Caki2 (cell line): ENCODE data around the gene PSMC3IP. TPM values are rescaled to one million over a fixed set of nuclear protein-coding genes. Genes with fewer than 3 reads are reported as not detected.

ENCODE experiments used
- DNase-seq: peaks from one replicate; pipeline ENCODE4 v3.0.0-alpha.2; 2015; ENCODE audit warnings: low read depth
- in situ Hi-C: cut with HindIII; loops from 2 replicates; pipeline ENCODE4 v1.10.0; 2016; ENCODE audit warnings: low sequenced_read_pairs, low pct_unique_long_range_greater_than_20kb, mixed read lengths
- total RNA-seq: library from RNA; depleted of rRNA; stranded (reverse); fragments of >200 nt; shearing (Covaris generic); gene quantifications from 2 replicates; pipeline ENCODE4 v1.2.3, GENCODE V29; 2014; ENCODE audit warnings: low replicate concordance

PSMC3IP gene
- total RNA-seq, 1 experiment from 2014 or later: 3.4 TPM

GRCh38 chr17:42596386-42596785 lies 18.9 kb upstream of the PSMC3IP start:
- in situ Hi-C loops: no loop called here
- DNase-seq: no peak

GRCh38 chr17:42591411-42591810 lies 13.9 kb upstream of the PSMC3IP start:
- in situ Hi-C loops: no loop called here

GRCh38 chr17:42590886-42591285 lies 13.4 kb upstream of the PSMC3IP start:
- no peak for DNase-seq
- in situ Hi-C loops: no loop called here

More at GRCh38 chr17:42591411-42591810, 13.9 kb upstream of the PSMC3IP start:
- no peak for DNase-seq

- no peak for DNase-seq
- in situ Hi-C loops: no loop called here
Measured at GRCh38 chr17:42586514-42587230, 9.1 kb upstream of the PSMC3IP start.

GRCh38 chr17:42585353-42585752 lies 7.8 kb upstream of the PSMC3IP start:
- in situ Hi-C loops: no loop called here
- no peak for DNase-seq

GRCh38 chr17:42584880-42585279 lies 7.4 kb upstream of the PSMC3IP start:
- in situ Hi-C loops: no loop called here
- DNase-seq: no peak

GRCh38 chr17:42581744-42582270 lies 4.3 kb upstream of the PSMC3IP start:
- DNase-seq: no peak
- in situ Hi-C loops: no loop called here

- DNase-seq: no peak
- in situ Hi-C loops: no loop called here
Measured at GRCh38 chr17:42579794-42580551, 2.4 kb upstream of the PSMC3IP start.

GRCh38 chr17:42578282-42578869 lies 847 bp upstream of the PSMC3IP start:
- peak; percentile 76 for DNase-seq
- in situ Hi-C loops: no loop called here

GRCh38 chr17:42577140-42577531 lies 393 bp downstream of the PSMC3IP start:
- in situ Hi-C loops: no loop called here
- DNase-seq: no peak

GRCh38 chr17:42574463-42574862 lies 3.1 kb downstream of the PSMC3IP start:
- in situ Hi-C loops: no loop called here
- DNase-seq: no peak

- in situ Hi-C loops: no loop called here
- DNase-seq: no peak
Measured at GRCh38 chr17:42573095-42573494, 4.4 kb downstream of the PSMC3IP start.

- in situ Hi-C loops: no loop called here
Measured at GRCh38 chr17:42571435-42572225, 5.9 kb downstream of the PSMC3IP start.

GRCh38 chr17:42568341-42569111 lies 9.0 kb downstream of the PSMC3IP start:
- no peak for DNase-seq
- in situ Hi-C loops: no loop called here

More at GRCh38 chr17:42571435-42572225, 5.9 kb downstream of the PSMC3IP start:
- DNase-seq: no peak

- in situ Hi-C loops: no loop called here
- peak; percentile 83 for DNase-seq
Measured at GRCh38 chr17:42566883-42567573, 10.5 kb downstream of the PSMC3IP start, which contains the start of gene MLX. TSS of gene MLX (plus strand) at chr17:42567100. CDS start at chr17:42567125, 25 bp downstream.

- DNase-seq: no peak
- in situ Hi-C loops: no loop called here
Measured at GRCh38 chr17:42566215-42566882, 11.2 kb downstream of the PSMC3IP start.
